ENCODE measurements around the gene C1RL.

- TF ChIP-seq, protein P1, sequence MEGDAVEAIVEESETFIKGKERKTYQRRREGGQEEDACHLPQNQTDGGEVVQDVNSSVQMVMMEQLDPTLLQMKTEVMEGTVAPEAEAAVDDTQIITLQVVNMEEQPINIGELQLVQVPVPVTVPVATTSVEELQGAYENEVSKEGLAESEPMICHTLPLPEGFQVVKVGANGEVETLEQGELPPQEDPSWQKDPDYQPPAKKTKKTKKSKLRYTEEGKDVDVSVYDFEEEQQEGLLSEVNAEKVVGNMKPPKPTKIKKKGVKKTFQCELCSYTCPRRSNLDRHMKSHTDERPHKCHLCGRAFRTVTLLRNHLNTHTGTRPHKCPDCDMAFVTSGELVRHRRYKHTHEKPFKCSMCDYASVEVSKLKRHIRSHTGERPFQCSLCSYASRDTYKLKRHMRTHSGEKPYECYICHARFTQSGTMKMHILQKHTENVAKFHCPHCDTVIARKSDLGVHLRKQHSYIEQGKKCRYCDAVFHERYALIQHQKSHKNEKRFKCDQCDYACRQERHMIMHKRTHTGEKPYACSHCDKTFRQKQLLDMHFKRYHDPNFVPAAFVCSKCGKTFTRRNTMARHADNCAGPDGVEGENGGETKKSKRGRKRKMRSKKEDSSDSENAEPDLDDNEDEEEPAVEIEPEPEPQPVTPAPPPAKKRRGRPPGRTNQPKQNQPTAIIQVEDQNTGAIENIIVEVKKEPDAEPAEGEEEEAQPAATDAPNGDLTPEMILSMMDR (IDR thresholded peaks at IDR 0.05) = peak in 2 of 3 donors; percentile 6 to 35
- no peak for TF ChIP-seq POLR2A (IDR thresholded peaks at IDR 0.05)
- no peak for TF ChIP-seq EP300 (IDR thresholded peaks at IDR 0.05)
These were observed 33.1 kb upstream of the C1RL start for GRCh38 chr12:7142056-7142644.

Measured in ovary (tissue), 3 donors.